Stimulated activated CD8-positive, alpha-beta memory T cell treated with anti-CD3 and anti-CD28 coated beads, Interleukin-2, amount 100 ng/mL, for 48 hours (primary cell): ENCODE data around the gene ZNF532.
"Not testable (repeated sequence)": the region's sequence is repeated elsewhere in the genome, so short reads cannot be mapped to it uniquely, and the experiment has no call there.

ENCODE experiments used
- DNase-seq, 2 donors: peaks; one replicate each; pipeline ENCODE4 v3.0.0-alpha.2; 2020; ENCODE audit warnings: low read depth in 2 of 2

The ZNF532 gene

DNA sequence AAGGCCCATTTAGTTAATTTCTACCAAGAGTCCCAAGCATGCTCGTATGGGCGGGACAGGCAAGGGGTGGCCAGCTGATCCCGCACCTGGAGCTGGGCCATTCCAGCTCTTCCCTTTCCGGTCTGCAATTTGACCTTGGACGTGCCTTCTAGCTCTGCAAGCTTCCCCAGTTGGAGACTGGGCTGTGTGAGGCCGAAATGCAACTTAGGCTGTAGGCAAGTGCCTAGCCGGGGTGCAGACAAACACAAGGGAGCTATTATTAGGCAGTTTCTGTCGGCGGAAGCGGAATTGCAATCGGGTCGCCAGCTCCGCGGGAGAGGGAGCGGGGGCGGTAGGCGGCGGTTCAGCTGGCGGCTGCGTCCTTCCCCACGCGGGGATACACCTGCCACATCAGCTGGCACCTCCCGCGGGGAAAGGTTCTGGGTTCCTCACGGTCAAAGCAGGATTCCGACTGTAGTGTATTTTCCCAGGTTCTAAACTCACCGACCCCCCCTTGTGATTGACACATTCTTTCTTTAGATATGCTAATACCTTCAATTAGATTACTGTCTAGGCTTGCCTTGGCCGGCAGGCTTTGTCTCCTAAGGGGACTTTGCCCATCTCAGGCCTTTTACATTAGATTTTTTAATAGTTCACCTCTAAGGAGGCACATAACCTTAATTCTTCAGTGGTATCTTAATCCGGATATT lies 17.1 kb upstream of the ZNF532 start:
- no peak for DNase-seq

DNA sequence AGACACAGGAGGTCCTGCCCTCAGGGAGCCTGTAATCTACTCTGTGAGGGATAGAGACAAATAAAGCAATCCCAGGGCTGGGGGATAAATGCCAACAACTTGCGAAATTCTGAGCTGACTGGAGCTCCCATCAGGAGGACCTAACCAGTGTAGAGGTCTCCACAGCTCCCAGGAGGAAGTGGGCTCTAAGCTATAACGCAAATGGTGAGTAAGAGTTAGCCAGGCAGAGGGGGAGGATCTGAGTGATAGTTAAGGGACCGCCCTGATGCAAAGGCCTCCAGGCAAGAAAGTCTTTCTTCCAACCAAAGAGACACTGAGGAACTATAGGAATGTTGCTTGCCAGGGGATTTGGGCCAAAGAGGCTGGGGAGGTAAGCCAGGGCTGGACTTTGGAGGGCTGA lies 16.0 kb upstream of the ZNF532 start:
- DNase-seq: no peak

DNA sequence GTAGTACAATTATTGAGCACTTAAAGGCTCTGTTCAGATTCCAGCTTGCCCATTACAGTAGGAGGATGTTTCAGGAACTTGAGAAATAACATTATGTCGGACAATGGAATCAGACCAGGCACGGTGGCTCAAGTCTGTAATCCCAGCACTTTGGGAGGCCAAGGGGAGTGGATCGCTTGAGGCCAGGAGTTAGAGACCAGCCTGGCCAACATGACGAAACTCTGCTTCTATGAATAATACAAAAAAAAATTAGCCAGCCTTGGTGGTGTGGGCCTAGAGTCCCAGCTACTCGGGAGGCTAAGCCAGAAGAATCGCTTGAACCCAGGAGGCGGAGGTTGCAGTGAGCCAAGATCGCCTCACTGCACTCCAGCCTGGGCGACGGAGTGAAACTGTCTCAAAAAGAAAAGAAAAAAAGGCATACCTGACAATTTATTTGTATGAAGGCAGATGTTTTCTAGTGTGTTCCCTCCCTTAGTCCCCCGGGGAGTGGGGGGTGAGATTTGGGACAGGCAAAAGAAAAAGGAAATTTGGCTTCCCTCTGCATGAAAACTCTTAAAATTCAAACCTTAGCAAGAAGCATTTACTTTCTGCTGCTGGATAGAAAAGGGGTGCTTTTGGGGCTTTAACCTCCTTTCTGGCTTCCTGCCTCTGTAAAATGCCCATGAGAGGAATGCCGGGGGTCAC lies 13.7 kb upstream of the ZNF532 start:
- no peak for DNase-seq

DNA sequence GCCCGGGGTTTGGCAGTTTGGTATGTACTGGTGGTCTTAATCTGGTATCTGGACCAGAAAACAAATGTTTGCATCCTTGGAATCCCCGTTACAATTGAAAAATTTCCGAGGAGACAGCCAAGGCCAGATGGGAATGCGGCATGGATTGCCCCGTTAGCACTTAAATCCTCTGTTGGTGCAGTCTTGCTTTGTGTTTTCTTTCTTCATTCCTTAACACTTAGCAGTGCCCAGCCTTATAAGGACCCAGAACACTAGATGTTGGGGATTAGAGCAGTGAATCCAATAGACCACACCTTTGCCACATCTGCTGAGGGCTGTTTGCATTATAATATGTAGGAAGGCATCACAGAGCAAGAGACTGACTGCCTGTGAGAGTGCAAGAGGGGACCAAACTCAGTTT lies 12.8 kb upstream of the ZNF532 start:
- DNase-seq: no peak

DNA sequence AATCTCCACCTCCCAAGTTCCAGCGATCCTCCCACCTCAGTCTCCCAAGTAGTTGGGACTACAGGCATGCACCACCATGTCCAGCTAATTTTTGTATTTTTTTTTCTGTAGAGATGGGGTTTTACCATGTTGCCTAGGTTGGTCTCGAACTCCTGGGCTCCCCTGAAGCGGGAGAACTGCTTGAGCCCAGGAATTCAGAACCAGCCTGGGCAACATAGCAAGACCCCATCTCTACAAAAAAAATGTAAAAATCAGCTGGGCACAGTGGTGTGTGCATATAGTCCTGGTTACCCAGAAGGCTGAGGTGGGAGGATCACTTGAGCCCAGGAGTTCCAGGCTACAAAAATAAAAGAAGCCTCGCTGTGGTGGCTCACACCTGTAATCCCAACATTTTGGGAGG lies 12.0 kb upstream of the ZNF532 start:
- DNase-seq: no peak

DNA sequence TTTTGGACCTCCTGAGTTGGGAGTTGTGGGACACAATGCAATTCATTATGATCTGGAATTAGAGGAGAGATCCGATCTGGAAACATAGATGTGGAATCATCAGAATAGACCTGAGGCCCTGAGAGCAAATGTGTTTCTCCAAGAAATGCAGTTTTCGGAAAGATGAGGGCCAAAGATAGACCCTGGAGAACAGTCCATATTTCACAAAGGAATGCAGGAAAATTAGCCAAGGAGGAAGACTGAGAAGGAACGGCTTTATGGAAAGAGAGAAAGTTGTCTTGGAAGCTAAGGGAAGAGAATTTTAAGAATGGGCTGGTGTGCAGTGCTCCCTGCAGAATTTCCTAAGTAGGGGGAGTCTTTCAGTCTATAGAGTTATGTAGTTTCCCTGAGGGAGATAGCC lies 11.1 kb upstream of the ZNF532 start:
- DNase-seq: no peak

DNA sequence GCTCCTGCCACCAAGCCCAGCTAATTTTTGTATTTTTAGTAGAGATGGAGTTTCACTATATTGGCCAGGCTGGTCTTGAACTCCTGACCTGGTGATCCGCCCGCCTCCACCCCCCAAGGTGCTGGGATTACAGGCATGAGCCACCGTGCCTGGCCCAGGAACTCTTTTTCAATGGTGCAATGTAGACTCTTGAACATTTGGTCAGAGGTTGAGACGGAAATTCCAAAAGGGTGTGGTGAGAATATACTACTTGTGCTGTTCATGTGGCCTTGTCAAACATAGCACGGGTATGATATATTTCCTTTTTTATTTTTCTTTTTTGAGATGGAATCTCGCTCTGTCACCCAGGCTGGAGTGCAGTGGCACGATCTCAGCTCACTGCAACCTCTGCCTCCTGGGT lies 9.2 kb upstream of the ZNF532 start:
- DNase-seq: not testable (repeated sequence)

DNA sequence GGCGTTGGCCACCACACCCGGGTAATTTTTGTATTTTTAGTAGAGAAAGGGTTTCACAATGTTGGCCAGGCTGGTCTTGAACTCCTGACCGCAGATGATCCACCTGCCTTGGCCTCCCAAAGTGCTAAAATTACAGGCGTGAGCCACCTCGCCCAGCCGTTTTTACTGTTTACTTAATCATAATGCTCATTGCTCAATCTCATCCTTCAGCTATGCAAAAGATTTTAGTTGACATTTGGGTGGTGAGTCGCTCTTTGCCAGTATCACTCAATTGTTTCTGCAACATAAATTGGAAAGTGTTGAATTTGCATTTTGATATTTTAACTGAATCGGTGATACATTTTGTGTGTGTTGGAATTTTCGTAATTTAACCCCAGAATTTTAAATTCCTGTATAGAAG lies 7.8 kb upstream of the ZNF532 start:
- no peak for DNase-seq

DNA sequence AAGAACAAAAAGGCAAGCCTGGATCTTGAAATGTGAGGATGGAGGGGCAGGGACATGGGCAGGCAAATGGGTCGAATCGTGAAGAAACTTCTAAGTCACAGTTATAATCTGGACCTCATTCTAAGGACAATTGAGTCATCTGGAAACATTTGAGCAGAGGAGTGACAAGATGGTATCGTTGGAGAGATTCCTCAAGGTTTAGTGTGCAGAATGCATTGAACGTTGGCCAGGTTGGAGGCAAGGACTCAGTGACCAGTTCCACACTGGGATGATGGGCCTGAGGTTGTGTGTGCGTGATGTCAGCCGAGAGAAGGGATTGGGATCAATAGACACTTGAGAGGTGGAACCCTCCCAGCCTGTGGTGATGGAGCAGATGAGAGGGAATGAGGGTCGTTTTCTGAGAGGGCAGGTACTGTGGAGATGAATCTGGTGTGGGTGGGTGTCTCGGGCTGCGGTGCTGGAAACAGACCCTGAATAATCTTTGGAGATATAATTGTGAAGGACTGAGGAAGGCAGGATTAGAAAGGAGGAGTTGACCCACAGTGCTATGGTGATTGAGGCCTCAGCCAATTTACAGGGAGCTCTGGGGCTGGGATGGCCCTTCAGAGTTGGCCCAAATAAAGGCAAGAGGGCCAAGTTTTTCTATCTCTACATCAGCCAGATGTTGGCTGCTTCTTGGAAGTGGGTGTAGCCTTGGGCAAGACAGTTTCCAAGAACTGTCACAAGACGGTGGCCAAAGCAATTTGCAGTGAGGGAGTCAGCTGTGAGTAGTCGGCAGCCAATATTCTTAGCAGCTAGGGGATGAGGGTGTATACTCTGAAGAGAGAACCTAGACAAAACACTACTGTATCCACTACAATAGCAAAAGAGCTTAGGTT lies 5.8 kb upstream of the ZNF532 start:
- no peak for DNase-seq

DNA sequence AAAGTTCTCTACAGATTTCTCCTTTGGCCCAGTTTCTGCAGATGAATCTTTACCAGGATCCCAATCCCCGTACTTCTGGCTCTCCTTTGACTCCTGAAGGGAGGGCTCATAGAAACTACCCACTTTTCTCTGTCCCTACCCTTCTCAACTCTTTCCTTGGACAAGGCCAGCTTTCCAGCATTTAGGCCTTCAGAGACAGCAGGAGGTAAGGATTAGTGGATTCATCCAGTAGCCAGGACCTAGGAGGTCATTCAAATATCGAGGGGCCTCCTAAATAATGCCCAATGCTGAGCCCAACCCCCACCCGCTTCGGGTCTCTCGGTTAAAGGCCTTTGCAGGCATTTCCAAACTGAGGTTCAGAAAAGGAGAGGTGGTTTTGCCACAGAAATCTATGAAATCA lies 4.8 kb upstream of the ZNF532 start:
- no peak for DNase-seq

DNA sequence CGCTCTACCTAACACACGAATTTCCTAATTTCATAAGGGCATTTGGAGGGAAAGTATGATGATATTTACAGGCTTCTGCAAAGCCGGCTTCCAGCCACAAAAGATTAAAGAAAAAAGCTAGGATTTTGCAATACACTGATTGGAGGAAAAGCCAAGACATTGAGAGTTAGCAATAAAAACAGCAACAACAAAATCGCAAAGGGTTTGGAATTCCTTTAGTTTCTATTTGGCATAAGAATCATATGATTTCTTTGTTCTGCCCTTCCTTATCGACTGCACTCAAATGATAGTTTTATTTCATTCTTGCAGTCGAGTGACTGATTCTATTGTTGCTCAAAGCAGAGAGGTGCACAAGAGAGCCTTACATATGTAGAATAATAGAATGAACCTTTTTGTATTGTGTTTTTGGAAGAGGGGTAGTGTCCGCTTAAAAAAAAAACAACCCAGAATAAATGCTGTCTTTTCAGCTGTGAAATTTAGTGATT lies 3.9 kb upstream of the ZNF532 start:
- no peak for DNase-seq

DNA sequence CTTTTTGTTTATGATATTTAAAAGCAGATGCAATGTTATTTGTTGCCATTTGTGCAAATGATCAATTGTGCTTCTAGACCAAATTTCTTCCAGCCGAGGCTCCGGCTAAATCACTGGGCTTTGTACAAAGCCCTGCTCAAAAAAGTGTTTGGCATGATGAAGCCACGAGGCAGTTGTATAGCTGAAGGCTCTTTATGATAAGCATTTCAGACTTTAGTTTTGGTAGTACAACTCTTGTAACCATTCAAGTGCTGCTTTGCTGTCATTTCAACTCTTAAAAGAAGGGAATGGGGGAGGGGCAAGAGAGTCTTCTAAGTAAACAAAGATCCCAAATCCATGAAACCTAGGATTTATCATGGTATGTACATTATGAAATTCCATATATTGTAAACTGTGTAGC lies 3.3 kb upstream of the ZNF532 start:
- no peak for DNase-seq

DNA sequence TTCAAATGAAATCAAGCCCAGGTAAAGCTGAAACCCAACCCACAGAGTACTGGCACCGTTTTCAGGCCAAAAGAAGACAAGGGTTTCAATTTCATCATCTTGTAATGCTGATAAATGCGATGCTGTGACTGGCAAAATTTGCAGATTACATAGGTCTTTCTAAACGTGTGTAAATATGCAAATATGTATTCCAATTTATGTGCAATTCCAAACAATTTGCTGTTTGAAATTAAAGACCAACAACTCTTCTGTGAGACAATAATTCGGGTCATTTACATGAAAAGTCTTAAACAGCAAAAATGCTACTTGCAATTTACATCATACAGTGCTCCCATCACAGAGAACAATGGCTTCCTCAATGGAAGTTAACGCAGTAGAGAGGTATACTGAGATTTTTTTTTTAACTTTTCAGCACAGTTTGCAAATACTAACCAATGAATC lies 2.8 kb upstream of the ZNF532 start:
- no peak for DNase-seq

DNA sequence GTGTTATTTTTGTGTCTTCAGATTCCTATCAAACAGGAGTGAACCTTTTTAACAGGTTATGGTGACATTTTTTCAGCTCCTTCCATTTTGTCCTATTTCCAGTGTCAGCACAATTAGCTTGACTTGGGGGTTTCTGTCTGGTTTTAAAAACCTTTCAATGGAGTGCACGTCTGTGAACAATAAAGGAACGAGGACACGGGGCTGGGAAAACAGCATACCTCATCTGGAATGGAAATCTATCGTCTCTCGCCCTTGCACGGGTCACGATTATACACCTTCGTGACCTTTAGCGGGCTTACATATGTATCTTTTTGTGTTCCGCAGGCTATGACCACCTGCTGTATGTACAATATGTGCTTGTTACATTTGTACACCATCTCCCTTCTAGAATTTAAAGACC lies 2.3 kb upstream of the ZNF532 start:
- no peak for DNase-seq

DNA sequence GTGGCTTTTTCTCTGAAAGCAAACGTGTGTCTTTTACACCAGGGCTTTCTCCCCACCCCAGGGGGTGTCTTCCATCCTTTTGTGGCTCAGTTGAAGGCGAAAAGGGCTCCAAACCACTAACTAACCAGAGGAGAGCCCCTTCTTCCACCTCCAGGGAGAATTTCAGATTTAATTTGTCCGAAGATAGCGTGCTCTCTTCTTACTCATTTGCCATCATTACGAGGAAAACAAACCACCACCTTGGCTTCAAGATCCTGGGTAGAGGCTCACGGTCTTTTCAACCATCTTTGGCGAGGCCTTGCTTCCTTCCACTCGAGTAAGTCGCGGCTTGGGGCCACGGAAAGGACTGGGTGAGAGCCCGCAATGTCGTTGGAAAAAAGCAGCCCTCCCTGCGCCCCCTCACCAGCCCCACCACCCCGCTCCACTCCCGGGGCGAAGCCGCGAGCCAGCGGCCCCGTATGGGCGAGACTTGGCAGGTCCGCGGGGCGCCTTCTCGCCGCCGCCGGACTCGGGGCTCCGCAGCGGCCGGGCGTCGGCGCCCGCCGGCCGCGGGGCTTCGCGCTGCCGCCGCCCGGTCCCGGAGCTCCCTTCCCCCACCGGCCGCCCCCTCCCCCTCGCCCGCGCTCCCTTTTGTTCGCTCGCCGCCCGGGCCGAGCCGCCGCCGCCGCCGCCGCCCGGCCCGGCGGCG lies 1.7 kb upstream of the ZNF532 start:
- no peak for DNase-seq

DNA sequence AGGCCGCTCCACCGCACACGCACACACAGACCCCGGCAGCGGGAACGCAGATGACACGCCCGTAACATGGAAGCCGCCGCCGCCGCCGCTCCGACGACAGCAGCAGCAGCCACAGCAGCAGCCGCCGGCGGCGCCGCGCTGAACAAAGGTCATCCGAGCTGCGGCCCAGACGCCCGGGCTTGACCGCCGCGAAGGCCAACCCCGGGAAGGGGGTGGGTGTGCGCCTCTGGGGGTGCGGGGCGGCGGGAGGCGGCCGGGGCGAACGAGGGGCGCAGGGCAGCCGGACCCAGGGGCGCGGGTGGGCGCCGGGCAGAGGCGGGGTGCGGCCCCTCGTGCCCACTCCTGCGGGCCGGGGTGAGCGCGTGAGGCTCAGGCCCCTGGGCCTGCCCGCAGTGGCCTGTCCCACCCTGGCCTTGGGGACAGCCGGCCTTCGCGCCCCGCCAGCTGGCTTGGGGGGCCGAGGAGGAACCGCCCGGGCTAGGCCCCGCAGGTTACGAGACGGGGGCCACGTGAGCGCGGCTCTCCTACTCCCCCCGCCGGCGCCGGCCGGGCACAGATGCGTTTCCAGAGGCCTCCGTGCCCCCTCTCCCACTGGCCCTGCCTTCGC lies 1.0 kb upstream of the ZNF532 start:
- no peak for DNase-seq

DNA sequence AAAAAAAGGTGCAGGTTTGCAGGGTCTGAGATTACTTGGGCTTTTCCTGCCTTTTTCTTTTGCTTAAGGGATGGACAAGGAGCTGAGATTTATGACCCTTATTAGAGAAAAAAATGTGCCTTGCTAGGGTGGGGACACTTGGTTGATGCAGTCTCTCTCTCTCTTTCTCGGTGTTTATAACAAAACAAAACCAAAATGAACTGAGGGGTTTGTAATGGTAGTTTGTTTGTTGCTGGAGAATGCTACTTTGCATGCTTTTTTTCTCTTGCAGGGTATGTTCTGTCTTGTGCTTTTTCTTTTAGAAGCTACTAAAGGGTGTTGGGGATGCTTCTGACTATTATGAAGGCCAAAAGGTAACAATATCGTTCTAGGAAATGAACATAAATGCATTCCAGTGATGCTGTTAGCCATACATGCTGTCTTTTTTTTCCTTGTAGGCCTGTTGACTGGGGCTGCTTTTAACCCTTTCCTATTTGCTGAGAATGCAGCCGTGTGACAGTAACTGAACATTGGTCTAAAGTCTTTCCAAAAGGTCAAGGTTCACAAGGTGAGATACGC lies 435 bp downstream of the ZNF532 start:
- no peak for DNase-seq

DNA sequence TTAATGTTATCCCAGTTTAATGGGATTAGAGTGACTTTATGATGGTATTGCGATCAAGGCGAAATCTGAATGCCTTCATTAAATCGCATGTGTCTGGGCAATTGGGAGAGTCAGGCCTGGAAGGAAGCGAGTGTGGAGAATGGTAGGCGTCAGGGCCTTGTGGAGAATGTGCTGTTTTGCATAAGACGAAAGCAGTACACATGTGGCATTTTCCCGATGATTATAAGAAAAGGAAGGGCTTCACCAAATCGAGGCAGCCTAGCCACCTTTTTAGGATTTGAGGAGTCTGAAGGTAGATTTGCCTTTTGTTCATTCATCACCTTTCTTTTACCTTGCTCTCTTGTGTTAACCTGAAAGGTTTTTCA lies 1.0 kb downstream of the ZNF532 start:
- no peak for DNase-seq

DNA sequence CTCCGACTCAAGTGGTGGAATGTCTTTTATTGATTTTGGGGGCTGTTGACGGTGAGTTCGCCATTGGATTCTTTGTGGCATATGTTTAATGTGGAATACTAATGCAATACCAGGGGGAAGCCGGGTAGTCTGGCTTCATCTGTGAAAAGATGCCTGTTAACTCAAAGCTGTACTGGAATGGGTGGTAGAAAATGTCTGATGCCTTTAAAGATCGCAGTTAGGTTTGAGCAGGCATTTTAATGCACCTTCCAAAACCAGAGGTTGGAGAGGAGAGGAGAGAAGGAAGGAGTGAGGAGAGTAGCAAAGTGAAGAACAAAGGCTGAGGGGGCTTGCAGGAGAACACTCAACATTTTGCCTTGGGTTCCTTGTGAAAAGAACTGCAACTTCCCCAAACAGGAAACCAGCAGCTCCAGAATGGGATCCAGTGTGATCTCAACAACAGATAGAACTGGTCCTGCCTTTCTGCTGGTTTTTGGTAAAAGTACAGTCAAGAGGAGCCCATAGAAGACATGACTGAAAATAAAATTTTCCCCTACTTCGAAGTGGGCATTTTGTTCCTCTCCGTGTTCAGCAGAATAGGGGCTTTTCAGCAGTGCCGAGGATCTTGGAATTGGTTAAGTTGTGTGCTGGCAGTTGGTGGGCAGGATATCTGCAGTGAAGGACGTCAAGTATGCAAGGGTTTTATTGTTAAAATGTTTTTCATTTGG lies 1.5 kb downstream of the ZNF532 start:
- DNase-seq: no peak

DNA sequence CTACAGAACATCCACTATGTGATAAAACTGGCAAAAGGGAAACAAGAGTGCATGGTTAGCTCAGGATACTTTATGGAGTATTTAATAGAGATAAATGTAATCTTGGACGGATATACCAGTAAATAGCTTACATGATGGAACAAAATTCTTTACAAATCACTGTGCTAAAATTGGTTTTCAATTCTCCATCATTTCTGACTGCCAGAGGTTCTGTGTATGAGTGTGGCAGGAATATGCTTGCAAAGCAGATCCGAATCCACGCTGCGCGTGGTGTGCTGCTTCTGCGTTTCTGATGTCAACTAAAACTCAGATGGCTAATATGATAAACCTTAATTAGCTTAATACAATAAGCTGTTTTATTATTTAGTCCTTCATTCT lies 2.1 kb downstream of the ZNF532 start:
- no peak for DNase-seq
